ENCODE results near the gene MOGAT2. TPM values are rescaled to one million over a fixed set of nuclear protein-coding genes. Genes with fewer than 3 reads are reported as not detected.

MOGAT2 gene
- total and polyA plus RNA-seq, 2 of the 13 experiments (the other 11 are each of a cell fraction or from before 2014, with no cell fraction given): 27.2 to 27.8 TPM

GRCh38 chr11:75768112-75768908 is 50.7 kb downstream of the MOGAT2 start, which contains the start of gene DGAT2 (continued):
- TF ChIP-seq NFAT5 (CRISPR knock-in tag; IDR thresholded peaks at IDR 0.05) (peak; percentile 92), ARID3A (IDR thresholded peaks at IDR 0.05; ENCODE audit: low read depth, low read length) (no peak; the same call in 1 of the 2 replicates), ZNF274 (CRISPR knock-in tag; IDR thresholded peaks at IDR 0.05) (peak; percentile 94), ZNF563 (CRISPR knock-in tag; IDR thresholded peaks at IDR 0.05) (peak; percentile 68; the same call in 1 of the 2 replicates), HNF1B (CRISPR knock-in tag; IDR thresholded peaks at IDR 0.05) (peak; percentile 53), ZNF407 (CRISPR knock-in tag; IDR thresholded peaks at IDR 0.05; ENCODE audit: not compliant biosample characterization) (no peak)
